Activated T-helper 1 cell treated with anti-CD3 and anti-CD28 coated beads, Interleukin-12 subunit alpha, Interleukin-12 subunit beta, Interleukin-2, Interleukin-4 antibody, amounts not matched to agents 30 ng/mL and 10 ng/mL and 1 ng/mL, durations not matched to agents 14 hours and 24 hours and 36 hours (primary cell): Measurements from ENCODE around the gene SLC9A5. TPM values are rescaled to one million over a fixed set of nuclear protein-coding genes. Genes with fewer than 3 reads are reported as not detected.

ENCODE experiments used
- DNase-seq: peaks from one replicate; pipeline ENCODE4 v3.0.0; 2021; ENCODE audit warnings: low spot score
- H3K27ac Mint-ChIP-seq: one replicate; pipeline ENCODE4 v1.8.0; 2021; ENCODE audit warnings: mild to moderate bottlenecking, mixed read lengths
- H3K27me3 Mint-ChIP-seq: one replicate; pipeline ENCODE4 v1.8.0; 2022; ENCODE audit warnings: mild to moderate bottlenecking, moderate library complexity, mixed read lengths; ENCODE audit not compliant: insufficient read depth
- H3K36me3 Mint-ChIP-seq: one replicate; pipeline ENCODE4 v1.8.0; 2021; ENCODE audit warnings: low read depth, mixed read lengths
- H3K4me1 Mint-ChIP-seq: one replicate; pipeline ENCODE4 v1.8.0; 2021; ENCODE audit warnings: low read depth, mixed read lengths
- H3K4me3 Mint-ChIP-seq: one replicate; pipeline ENCODE4 v1.8.0; 2021; ENCODE audit warnings: mild to moderate bottlenecking, moderate library complexity, mixed read lengths
- H3K9me3 Mint-ChIP-seq: one replicate; pipeline ENCODE4 v1.8.0; 2021; ENCODE audit warnings: mixed read lengths
- intact Hi-C: fragments of 100-400 bp; cut with micrococcal nuclease; formaldehyde crosslinking; loops from one replicate; pipeline ENCODE4 v1.15.1; 2024
- total RNA-seq: library from RNA; stranded (reverse); gene quantifications from 2 replicates; pipeline ENCODE4 v1.2.3, GENCODE V29; 2022

SLC9A5 gene
- total RNA-seq, 1 donor from 2014 or later, result 5.1 TPM

DNA sequence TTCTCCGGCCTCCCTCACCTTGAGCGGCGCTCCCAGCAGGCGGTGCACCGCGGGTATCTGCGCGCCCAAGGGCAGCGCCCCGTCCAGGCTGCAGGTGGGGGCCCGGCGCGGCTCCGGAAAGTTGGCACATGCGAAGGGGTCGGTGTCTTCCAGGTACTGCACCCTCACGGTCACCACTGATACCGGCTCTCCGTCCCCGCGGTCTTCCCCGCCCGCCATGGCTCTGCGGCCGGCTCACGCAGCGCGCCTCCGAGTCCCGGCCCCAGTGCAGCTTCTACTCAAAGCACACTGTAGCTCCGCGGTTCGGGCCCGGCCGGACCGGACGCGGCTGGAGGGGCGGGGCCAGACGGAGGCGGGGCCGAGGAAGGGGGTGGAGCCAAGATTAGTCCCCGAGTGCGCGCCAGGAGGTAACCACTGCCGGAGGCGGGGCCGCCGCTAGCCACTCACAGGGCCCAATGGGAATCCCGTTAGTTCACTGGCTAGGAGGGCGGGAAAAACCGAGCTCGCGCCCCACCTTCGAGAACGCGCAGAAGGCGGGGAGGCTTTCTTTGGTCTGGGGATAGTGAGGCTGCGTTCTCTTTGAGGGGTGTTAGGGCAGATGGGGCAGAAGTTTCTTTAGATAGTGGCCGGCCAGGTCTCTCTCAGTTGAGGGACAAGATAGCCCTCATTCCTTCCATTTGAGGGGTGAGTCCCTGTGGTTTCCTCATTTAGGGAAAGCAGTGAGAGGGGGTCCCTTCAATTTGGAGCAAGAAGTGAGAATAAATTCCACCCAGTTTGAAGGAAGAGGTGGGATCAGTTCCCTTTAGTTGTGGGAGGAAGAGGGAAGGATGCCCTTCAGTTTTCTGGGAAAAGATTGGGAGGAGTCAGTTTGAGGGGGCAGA lies 1.3 kb upstream of the SLC9A5 start, which contains the start of gene FHOD1:
Gene FHOD1, minus strand, starts transcription at position 290 of the 881 bp plus-strand sequence. Its CDS starts 71 bp downstream, at position 219.
- Mint-ChIP-seq H3K4me1 (peaks cover 52% of the 10 kb centered on the region), H3K27me3 (peaks cover 6% of the 10 kb centered on the region), H3K9me3 (no peaks in the 10 kb centered on the region), H3K36me3 (peaks cover 2% of the 10 kb centered on the region), H3K4me3 (peak within 1 kb of the TSS; percentile 85), H3K27ac (peak within 1 kb of the TSS; percentile 87)
- intact Hi-C loops, result loop anchor here (1.0 to 10.0 kb wide), 10 partner anchors 32 to 1077 kb away; partner anchors contain the start of genes CBFB, CTCF, E2F4 and FBXL8
- DNase-seq, result peak; percentile 98

DNA sequence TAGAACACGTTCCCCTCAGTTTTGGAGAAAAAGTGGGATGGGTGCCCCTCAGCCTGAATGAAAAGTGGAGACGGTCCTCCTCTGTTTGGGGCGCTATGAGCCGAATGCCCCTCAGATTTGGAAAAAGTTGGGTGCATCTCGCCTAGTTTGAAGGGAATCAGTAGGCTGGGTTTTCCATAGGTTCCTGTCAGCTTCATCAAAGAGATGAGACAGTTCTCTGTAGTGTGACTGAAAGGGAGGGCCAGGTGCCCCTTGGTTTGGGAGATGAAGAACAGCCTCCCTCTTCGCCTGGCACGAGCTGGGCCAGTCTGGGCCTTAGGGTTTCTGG lies 742 bp upstream of the SLC9A5 start:
- intact Hi-C loops, result loop anchor here (1.0 to 10.0 kb wide), 5 partner anchors 221 to 1077 kb away; partner anchors contain the start of genes CBFB, CTCF and NFATC3

DNA sequence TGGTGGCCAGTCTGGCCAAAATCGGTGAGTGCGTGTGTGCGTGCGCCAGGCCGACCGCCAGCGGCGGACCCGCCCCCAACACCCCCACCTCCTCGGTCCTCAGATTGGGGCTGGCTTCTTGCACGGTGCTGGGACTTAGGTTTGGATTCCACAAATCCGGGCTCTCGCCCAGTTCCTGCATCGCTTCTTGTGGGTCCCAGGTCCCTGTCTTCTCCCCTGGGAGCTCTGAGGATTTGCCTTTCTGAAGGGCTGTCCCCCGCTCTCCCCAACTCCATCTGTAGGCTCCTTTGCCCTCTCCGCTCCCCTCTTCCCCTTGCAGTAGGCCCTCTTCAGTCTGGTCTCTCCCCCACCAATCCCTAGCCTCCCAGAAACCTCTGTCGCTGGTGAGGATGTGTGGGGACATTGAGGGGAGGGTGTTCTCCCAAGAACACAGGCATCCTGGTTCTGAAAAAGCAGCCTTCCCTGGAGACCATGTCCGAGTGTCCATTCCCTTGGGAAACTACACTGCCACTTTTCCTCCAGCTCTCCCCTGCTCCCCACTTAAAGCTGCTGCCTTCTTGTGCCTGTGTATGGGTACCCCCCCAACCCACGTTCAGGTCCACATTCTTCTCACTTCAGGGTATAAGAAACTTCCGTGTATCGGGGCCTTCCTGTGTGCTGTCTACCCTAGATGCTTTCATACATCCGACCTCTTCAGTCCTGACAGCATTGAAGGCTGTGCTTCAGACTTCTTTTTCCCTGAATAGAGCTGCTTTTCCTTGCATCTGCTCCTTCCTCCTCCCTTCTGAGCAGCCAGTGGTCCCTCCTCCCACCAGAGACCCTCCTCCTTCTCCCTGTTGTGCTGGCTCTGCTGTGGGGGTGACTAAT lies 632 bp downstream of the SLC9A5 start:
- DNase-seq, result no peak
- Mint-ChIP-seq H3K9me3 (no peaks in the 10 kb centered on the region), H3K4me3 (peak overlapping the region; percentile 78), H3K4me1 (peaks cover 36% of the 10 kb centered on the region), H3K36me3 (no peaks in the 10 kb centered on the region), H3K27me3 (peaks cover 6% of the 10 kb centered on the region), H3K27ac (peak overlapping the region; percentile 65)
- intact Hi-C loops, result loop anchor here (5.0 to 10.0 kb wide), 4 partner anchors 222 to 1075 kb away; partner anchors contain the start of genes CBFB, CTCF and NFATC3

More for the DNA sequence above, 742 bp upstream of the SLC9A5 start:
- peaks cover 48% of the 10 kb centered on the region for H3K4me1 Mint-ChIP-seq
- H3K27me3 Mint-ChIP-seq, result peaks cover 6% of the 10 kb centered on the region
- no peak for DNase-seq
- peak overlapping the region; percentile 87 for H3K27ac Mint-ChIP-seq
- no peaks in the 10 kb centered on the region for H3K36me3 Mint-ChIP-seq
- H3K4me3 Mint-ChIP-seq, result peak overlapping the region; percentile 85
- no peaks in the 10 kb centered on the region for H3K9me3 Mint-ChIP-seq

DNA sequence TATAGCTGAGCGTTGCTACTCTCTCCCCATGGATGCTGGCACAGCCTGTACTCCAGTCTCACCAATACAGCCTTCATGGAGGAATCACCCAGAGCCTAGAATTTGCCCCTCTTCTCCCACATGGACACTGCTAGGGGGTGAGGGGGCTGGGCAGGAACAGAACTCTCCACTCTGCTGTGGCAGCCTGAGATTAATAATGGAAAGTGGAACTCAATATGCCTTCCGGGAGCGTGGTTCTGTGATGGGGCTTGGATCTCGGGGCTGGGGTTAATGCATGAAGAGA lies 1.2 kb downstream of the SLC9A5 start:
- intact Hi-C loops, result no loop called here
- Mint-ChIP-seq H3K36me3 (no peaks in the 10 kb centered on the region), H3K9me3 (no peaks in the 10 kb centered on the region), H3K4me1 (peaks cover 30% of the 10 kb centered on the region), H3K27ac (peak overlapping the region; percentile 65), H3K4me3 (peak overlapping the region; percentile 78), H3K27me3 (peaks cover 6% of the 10 kb centered on the region)
- no peak for DNase-seq

DNA sequence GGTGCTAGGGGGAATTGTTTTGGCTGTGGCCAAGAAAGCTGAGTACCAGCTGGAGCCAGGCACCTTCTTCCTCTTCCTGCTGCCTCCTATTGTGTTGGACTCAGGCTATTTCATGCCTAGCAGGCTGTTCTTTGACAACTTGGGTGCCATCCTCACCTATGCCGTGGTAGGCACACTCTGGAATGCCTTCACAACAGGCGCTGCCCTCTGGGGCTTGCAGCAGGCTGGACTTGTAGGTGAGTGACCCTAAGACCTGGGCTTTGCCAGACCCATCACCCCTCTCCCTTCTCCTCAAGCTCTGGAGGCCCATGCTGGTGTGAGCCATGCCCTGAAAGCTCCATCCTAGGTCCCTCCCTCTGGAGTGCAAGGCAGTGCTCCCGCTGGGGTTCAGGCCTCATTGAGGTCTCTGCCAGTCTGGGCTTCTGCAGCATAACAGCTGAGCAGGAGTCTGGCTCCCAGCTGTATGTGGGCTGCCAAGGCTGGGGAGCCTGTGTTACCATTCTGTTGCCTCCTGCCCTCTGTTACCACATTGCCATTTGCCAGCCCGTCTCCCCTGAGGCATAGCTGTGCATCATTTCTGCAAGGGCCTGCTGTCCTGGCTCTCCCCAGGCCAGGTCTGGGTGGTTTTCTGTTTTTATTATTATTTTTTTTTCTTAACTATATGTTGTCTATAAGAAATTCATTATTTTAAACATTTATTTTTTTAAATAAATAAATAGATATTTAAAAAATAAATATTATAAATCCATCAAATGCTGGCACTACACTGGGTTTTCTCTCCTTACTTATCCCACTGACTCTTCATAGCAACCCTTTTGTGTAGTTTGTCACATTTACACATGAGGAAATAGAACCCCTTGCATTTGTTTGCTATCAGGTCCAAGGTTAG lies 4.1 kb downstream of the SLC9A5 start:
- Mint-ChIP-seq H3K36me3 (no peaks in the 10 kb centered on the region), H3K4me3 (no peak overlapping the region), H3K27ac (no peak overlapping the region), H3K4me1 (peaks cover 20% of the 10 kb centered on the region), H3K9me3 (no peaks in the 10 kb centered on the region), H3K27me3 (peaks cover 6% of the 10 kb centered on the region)
- DNase-seq, result no peak
- intact Hi-C loops, result no loop called here

DNA sequence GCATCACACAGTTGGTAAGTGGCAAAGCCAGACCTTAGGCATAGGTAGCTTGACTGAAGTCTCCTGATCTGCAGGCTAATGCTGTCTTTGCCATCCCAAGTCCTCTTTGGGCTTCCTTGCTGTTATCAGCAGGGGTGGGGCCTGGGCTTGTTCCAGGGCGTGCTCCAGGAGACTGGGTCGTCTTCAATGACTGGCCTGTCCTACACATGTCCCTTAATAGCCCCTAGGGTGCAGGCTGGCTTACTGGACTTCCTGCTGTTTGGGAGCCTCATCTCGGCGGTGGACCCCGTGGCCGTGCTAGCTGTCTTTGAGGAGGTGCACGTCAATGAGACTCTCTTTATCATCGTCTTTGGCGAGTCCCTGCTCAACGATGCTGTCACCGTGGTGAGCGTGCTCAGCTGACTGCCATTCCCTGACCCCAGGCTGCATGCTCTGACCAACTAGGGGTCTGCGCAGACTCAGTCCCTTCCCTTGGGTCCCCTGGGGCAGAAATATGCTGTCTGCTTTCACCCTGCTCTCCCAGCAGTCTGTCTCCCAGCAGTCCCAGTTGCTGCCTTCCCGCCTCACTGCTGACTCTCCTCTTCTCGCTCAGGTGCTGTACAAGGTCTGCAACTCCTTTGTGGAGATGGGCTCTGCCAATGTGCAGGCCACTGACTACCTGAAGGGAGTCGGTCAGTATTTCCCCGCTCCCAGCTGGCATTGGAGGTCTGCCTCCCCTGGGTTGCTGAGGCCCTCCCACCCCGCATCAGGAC lies 6.2 kb downstream of the SLC9A5 start:
- intact Hi-C loops, result no loop called here
- DNase-seq, result no peak
- peaks cover 2% of the 10 kb centered on the region for H3K27me3 Mint-ChIP-seq
- H3K36me3 Mint-ChIP-seq, result no peaks in the 10 kb centered on the region
- H3K9me3 Mint-ChIP-seq, result no peaks in the 10 kb centered on the region
- H3K4me1 Mint-ChIP-seq, result peaks cover 4% of the 10 kb centered on the region
- no peak overlapping the region for H3K27ac Mint-ChIP-seq
- no peak overlapping the region for H3K4me3 Mint-ChIP-seq

DNA sequence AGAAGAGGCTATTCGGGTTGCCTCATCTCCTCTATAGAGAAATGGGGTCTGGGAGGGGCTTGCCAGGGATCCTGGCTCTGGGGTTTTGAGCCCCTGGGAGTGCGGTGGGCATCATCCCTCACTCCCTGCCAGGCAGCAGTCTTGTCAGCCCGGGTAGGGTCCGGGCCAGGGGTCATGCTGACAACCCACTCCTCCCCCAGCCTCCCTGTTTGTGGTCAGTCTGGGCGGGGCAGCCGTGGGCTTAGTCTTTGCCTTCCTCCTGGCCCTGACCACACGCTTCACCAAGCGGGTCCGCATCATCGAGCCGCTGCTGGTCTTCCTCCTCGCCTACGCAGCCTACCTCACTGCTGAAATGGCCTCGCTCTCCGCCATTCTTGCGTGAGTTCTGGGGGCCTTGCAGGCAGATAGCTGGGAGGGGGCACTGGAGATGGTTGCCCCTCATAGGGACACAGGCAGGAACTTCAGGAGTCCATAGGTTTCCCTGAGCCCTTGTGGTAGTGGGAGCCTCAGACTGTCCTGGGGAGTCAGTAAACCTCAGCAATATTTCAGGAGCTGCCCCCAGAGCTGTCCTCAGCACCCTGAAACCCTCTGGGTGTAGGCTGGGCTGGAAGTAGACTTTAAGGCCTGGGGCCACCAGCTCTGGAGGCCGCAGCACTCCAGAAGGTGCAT lies 6.9 kb downstream of the SLC9A5 start:
- no peak overlapping the region for H3K4me3 Mint-ChIP-seq
- intact Hi-C loops, result no loop called here
- H3K36me3 Mint-ChIP-seq, result no peaks in the 10 kb centered on the region
- H3K9me3 Mint-ChIP-seq, result no peaks in the 10 kb centered on the region
- peaks cover 3% of the 10 kb centered on the region for H3K27me3 Mint-ChIP-seq
- H3K27ac Mint-ChIP-seq, result no peak overlapping the region
- no peaks in the 10 kb centered on the region for H3K4me1 Mint-ChIP-seq
- no peak for DNase-seq

DNA sequence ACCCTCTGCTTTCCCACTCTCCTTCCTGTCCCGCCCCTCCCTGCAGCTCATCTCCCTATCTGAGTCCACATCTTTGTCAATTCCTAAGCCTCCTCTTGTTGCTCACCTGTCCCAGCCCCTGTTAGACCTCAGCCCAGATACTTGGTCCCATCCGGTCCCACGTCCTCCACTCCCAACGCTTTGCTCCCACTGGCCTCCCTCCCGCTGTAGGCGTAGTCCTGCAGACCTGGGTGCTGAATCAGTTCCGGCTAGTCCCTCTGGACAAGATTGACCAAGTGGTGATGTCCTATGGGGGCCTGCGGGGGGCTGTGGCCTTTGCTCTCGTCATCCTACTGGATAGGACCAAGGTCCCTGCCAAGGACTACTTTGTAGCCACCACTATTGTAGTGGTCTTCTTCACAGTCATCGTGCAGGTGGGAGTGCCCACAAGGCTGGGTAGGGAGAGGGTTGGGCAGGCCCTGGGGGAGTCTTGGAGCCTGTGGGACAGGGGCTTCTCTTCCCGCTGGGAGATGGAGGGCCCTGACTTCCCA lies 8.0 kb downstream of the SLC9A5 start:
- H3K4me3 Mint-ChIP-seq, result no peak overlapping the region
- no peak for DNase-seq
- H3K9me3 Mint-ChIP-seq, result no peaks in the 10 kb centered on the region
- no peaks in the 10 kb centered on the region for H3K36me3 Mint-ChIP-seq
- intact Hi-C loops, result no loop called here
- H3K27me3 Mint-ChIP-seq, result peaks cover 3% of the 10 kb centered on the region
- H3K4me1 Mint-ChIP-seq, result no peaks in the 10 kb centered on the region
- no peak overlapping the region for H3K27ac Mint-ChIP-seq

DNA sequence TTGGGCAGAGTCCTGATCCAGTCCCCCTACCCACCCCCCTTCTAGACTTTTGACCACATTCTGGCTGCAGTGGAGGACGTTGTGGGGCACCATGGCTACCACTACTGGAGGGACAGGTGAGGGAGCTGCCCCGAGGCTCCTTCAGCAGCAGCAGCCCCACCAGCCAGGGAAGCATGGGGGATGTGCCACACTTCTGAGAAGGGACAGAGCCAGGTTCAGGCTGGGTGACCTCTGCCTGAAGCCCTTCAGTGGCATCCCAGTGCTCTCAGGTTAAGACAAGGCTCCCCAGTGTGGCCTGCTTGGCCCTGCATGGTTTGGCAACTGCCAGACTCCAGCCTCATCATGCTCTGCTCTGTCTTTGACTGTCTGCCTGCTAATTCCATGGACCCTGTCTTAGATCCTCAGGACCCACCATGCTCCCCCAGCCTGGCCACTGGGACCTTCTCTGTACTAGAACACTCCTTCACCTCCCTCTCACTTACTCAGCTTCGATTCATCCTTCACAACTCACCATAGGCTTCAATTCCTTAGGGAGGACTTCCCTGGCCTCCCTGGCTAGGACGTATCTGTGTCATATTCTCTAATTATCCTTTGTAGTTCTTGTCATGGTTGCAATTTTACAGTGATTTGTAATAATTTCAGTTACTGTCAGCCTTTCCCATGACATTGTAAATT lies 8.8 kb downstream of the SLC9A5 start:
- no peaks in the 10 kb centered on the region for H3K9me3 Mint-ChIP-seq
- no peak overlapping the region for H3K27ac Mint-ChIP-seq
- H3K36me3 Mint-ChIP-seq, result no peaks in the 10 kb centered on the region
- no peak overlapping the region for H3K4me3 Mint-ChIP-seq
- intact Hi-C loops, result no loop called here
- H3K27me3 Mint-ChIP-seq, result peaks cover 3% of the 10 kb centered on the region
- H3K4me1 Mint-ChIP-seq, result no peaks in the 10 kb centered on the region
- DNase-seq, result no peak

DNA sequence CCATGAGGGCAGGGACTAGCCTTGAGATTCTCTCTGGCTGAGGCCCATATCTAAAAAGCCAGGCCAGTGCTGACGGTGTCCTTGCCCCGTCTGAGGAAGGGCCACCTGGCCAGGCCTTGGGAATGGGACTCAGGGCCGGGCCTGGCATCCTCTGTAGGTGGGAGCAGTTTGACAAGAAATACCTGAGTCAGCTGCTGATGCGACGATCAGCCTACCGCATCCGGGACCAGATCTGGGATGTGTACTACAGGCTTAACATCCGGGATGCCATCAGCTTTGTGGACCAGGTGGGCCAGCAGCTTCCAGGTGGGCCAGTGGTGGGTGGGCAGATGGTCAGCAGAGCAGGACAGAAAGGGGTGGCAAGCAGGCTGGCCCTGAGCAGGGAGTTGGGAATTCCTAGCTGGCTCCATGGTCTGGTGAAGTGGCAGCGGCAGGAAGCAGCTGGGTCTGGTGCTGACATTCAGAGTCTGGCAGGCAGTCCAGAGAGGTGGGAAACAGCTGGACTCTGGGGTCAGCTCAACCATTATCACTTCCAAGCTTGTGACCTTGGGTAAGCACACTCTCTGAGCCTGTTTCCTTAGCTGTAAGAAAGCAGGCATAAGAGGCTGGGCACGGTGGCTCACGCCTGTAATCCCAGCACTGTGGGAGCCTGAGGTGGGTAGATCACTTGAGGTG lies 9.5 kb downstream of the SLC9A5 start:
- intact Hi-C loops, result no loop called here
- Mint-ChIP-seq H3K36me3 (no peaks in the 10 kb centered on the region), H3K27ac (no peak overlapping the region), H3K27me3 (peaks cover 5% of the 10 kb centered on the region), H3K4me3 (no peak overlapping the region), H3K9me3 (no peaks in the 10 kb centered on the region), H3K4me1 (no peaks in the 10 kb centered on the region)
- no peak for DNase-seq
